ENCODE data around the gene TEX19. TPM values are rescaled to one million over a fixed set of nuclear protein-coding genes. Genes with fewer than 3 reads are reported as not detected.

The TEX19 gene
- total RNA-seq, 2 donors from 2014 or later: not detected

DNA sequence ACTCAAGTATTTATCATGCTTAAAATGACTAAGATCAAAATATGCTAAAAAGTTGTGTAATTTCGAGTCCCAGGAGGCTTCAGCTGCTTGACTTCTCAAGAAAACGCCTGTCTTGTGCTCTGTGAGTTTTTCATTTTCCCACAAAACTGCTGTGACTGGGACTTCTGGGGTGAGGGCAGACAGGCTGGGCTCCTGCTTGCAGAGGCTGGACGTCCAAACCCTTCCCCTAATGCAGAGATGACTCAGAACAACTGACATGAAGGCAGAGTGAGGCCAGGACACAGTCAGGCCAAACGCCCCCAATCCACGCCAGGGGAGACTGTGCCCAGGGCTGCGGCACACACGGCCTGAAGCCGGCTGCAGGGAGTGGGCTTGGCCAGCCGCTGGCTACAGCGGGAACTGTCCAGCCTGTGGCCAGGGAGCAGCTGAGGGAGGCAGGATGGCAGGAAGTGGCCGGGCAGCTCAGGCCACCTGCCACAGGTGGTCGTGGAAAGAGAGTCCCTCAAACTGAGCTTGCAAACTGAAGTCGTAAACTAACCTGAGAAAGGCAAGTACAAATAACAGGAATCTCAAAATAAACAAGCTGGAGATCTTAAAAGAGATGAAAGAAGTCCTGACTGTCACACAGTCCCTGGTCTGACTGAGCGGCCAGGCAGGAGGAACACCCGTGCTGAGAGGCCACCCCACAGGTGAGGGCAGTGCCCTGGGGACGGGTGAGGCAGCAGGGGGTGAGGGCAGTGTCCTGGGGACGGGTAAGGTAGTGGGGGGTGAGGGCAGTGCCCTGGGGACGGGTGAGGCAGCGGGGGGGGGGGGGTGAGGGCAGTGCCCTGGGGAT is 37.8 kb downstream of the TEX19 start:
- intact Hi-C loops (cut with DNase I): no loop called here
- Histone ChIP-seq H3K27ac (no peak overlapping the region), H3K36me3 (no peaks in the 10 kb centered on the region), H3K4me3 (no peak overlapping the region), H3K9me3 (no peaks in the 10 kb centered on the region), H3K9ac (ENCODE audit: low read depth in 2 of 2, low read length in 2 of 2) (no peak overlapping the region), H3K4me1 (no peaks in the 10 kb centered on the region), H3K27me3 (no peaks in the 10 kb centered on the region)
- TF ChIP-seq, protein P1, sequence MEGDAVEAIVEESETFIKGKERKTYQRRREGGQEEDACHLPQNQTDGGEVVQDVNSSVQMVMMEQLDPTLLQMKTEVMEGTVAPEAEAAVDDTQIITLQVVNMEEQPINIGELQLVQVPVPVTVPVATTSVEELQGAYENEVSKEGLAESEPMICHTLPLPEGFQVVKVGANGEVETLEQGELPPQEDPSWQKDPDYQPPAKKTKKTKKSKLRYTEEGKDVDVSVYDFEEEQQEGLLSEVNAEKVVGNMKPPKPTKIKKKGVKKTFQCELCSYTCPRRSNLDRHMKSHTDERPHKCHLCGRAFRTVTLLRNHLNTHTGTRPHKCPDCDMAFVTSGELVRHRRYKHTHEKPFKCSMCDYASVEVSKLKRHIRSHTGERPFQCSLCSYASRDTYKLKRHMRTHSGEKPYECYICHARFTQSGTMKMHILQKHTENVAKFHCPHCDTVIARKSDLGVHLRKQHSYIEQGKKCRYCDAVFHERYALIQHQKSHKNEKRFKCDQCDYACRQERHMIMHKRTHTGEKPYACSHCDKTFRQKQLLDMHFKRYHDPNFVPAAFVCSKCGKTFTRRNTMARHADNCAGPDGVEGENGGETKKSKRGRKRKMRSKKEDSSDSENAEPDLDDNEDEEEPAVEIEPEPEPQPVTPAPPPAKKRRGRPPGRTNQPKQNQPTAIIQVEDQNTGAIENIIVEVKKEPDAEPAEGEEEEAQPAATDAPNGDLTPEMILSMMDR (IDR thresholded peaks at IDR 0.05): no peak
- no peak for DNase-seq

DNA sequence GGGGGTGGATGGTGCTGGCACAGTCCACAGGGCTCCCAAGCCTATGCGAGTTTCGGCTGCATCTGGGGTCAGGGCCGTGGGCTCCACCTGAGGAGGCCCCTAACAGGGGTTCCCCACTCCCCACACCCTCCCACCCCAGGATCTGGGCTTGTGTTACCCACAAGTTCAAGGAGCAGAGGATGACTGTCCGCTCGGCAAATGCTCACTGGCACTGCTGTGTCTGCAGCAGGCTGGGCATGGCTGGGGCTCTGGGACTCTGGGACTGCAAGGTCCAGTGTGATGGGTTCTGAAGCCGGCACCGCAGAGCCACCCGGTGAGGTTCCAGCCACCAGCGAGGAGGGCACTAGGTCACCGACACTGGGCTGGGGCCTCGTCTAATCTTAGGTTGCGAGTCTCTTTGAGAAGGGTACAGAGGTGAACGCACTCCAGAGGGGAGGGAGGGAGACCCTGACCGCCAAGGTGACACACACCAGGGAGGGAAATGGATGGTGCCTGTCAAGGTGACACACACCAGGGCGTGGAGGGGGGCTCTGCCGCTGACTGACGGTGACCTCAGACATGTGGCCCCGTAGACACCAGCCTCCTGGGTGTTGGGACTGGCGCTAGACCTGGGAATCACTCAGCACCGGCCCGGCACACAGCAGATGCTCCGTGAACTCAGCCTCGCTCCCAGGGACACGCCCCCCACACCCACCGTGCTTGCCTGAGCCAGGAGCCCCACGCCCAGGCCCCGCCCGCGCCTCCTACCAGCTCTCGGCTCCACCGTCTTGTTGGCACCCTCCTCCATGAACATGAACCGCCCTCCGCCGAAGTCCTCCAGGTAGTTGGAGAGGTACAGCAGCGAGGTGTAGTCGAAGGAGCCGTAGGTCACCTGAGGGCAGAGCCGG is 38.6 kb downstream of the TEX19 start:
- TF ChIP-seq, protein P1 (IDR thresholded peaks at IDR 0.05): no peak
- H3K9me3 ChIP-seq: no peaks in the 10 kb centered on the region
- H3K27ac ChIP-seq: no peak overlapping the region
- intact Hi-C loops (cut with DNase I): no loop called here
- DNase-seq: no peak
- no peaks in the 10 kb centered on the region for H3K36me3 ChIP-seq
- no peaks in the 10 kb centered on the region for H3K4me1 ChIP-seq
- no peaks in the 10 kb centered on the region for H3K27me3 ChIP-seq
- no peak overlapping the region for H3K4me3 ChIP-seq
- no peak overlapping the region for H3K9ac ChIP-seq (ENCODE audit: low read depth in 2 of 2, low read length in 2 of 2)

DNA sequence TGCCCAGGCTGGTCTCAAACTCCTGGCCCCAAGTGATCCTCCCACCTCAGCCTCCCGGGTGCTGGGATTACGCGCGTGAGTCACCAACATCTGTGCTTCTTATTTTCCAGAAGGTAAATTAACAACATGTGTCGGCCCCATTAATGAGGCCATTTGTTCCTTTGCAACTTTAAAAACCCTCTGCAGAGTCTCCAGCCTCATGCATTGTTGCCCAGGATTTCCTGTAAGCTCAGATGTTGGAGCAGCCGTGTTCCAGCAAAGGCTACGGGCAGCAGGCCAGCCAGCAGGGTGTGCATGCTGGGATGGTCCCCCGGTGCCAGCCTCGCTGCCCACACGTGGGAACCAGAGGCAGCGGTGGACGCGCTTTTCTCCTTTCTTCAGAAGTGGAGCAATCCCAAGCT is 40.0 kb downstream of the TEX19 start:
- TF ChIP-seq, protein P1 (IDR thresholded peaks at IDR 0.05): no peak

DNA sequence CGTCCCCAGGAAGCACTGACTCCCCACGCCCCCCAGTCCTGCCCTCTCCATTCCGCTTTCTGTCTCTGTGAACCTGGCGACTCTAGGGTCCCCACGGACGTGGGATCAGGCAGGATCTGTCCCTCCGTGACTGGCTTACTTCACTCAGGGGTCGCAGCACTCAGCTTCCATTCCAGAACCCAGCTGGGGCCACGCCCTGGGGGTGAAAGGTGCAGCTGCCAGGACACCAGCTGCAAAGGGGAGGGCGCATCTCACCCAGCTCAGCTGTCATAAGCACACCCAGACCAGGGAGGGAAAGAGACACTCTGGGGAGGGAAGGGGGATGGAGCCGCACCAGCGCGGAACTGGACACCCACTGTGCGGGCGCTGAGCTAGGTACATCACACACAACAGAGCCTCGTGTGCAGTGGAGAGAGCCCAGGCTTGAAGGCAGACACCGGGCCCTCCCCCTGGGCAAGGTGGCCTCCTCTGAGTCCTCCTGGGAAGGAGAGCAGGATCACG is 40.6 kb downstream of the TEX19 start:
- no peak overlapping the region for H3K27ac ChIP-seq
- no peaks in the 10 kb centered on the region for H3K36me3 ChIP-seq

More for the DNA sequence above, 40.0 kb downstream of the TEX19 start:
- Histone ChIP-seq H3K27me3 (no peaks in the 10 kb centered on the region), H3K4me3 (no peak overlapping the region), H3K27ac (no peak overlapping the region), H3K9ac (ENCODE audit: low read depth in 2 of 2, low read length in 2 of 2) (no peak overlapping the region), H3K36me3 (no peaks in the 10 kb centered on the region), H3K4me1 (no peaks in the 10 kb centered on the region), H3K9me3 (no peaks in the 10 kb centered on the region)
- intact Hi-C loops (cut with DNase I): no loop called here
- no peak for DNase-seq

DNA sequence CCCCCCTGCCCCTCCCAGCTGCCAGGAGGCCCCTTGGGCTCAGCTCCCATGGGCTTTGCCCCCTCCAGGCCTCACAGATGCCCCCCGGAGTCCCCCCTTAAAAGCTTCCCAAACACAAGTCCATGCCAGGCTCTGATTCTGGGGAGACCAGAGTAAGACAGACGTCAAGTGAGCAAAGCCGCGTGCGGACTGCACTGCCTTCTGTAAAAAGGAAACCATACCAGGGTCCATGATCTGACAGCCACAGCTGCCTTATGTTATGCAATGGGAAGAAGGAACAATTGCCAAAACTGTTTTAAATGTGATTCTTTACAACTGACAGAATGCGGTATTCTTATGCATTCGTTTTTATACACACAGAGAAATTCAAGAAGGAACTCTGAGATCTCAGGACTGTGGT is 41.2 kb downstream of the TEX19 start:
- H3K27me3 ChIP-seq: no peaks in the 10 kb centered on the region
- TF ChIP-seq, protein P1 (IDR thresholded peaks at IDR 0.05): no peak
- H3K36me3 ChIP-seq: no peaks in the 10 kb centered on the region
- no peaks in the 10 kb centered on the region for H3K9me3 ChIP-seq
- no peak overlapping the region for H3K9ac ChIP-seq (ENCODE audit: low read depth in 2 of 2, low read length in 2 of 2)
- no peaks in the 10 kb centered on the region for H3K4me1 ChIP-seq
- H3K27ac ChIP-seq: no peak overlapping the region
- no peak for DNase-seq
- intact Hi-C loops (cut with DNase I): no loop called here
- no peak overlapping the region for H3K4me3 ChIP-seq

More for the DNA sequence above, 40.6 kb downstream of the TEX19 start:
- TF ChIP-seq, protein P1 (IDR thresholded peaks at IDR 0.05): no peak
- no peaks in the 10 kb centered on the region for H3K9me3 ChIP-seq
- intact Hi-C loops (cut with DNase I): no loop called here
- no peaks in the 10 kb centered on the region for H3K27me3 ChIP-seq
- DNase-seq: no peak
- no peak overlapping the region for H3K4me3 ChIP-seq
- no peak overlapping the region for H3K9ac ChIP-seq (ENCODE audit: low read depth in 2 of 2, low read length in 2 of 2)
- no peaks in the 10 kb centered on the region for H3K4me1 ChIP-seq

Data from colonic mucosa (tissue), 4 donors.